ENCODE data around the gene WDR4. TPM values are rescaled to one million over a fixed set of nuclear protein-coding genes. Genes with fewer than 3 reads are reported as not detected.

Gene WDR4
- total and polyA plus RNA-seq, 9 of the 15 experiments (the other 6 are each of a cell fraction or from before 2014, with no cell fraction given), result 5.4 to 95.4 (median 32.1) TPM

GRCh38 chr21:42923553-42924432 lies 44.5 kb upstream of the WDR4 start (continued):
- TF ChIP-seq ZFP91 (CRISPR knock-in tag; IDR thresholded peaks at IDR 0.05), result no peak
- no peak for TF ChIP-seq FOXO4 (CRISPR knock-in tag; IDR thresholded peaks at IDR 0.05)
- TF ChIP-seq E2F5 (CRISPR knock-in tag; IDR thresholded peaks at IDR 0.05), result no peak
- peak; percentile 65 for TF ChIP-seq SMAD4 (CRISPR knock-in tag; conservative IDR thresholded peaks at IDR 0.05)
- peak; percentile 87 to 93; a peak in 3 of 4 replicates for TF ChIP-seq ETV6 (IDR thresholded peaks at IDR 0.05; ENCODE audit: borderline replicate concordance in 1 of 2, low read depth in 2 of 2, low read length in 1 of 2)
- TF ChIP-seq ETV6 (CRISPR knock-in tag; IDR thresholded peaks at IDR 0.05; ENCODE audit: borderline replicate concordance), result no peak
- peak; percentile 68 for TF ChIP-seq NCOA4 (IDR thresholded peaks at IDR 0.05; ENCODE audit: partially characterized antibody)
- 0 out of 2 replicates have a peak, but pooled peaks have one; percentile 26 for TF ChIP-seq CBFA2T2 (conservative IDR thresholded peaks at IDR 0.05)
- TF ChIP-seq ATF3 (IDR thresholded peaks at IDR 0.05), result no peak; the same call in 1 of the 2 replicates
- no peak for TF ChIP-seq ATF3 (CRISPR knock-in tag; conservative IDR thresholded peaks at IDR 0.05)
- TF ChIP-seq CTCFL (IDR thresholded peaks at IDR 0.05; ENCODE audit: borderline replicate concordance, insufficient read depth, low read depth, low read length, poor library complexity, severe bottlenecking), result no peak
- no peak for TF ChIP-seq MITF (IDR thresholded peaks at IDR 0.05)
- no peak for TF ChIP-seq CEBPG (CRISPR knock-in tag; IDR thresholded peaks at IDR 0.05)
- TF ChIP-seq CEBPG (tag; conservative IDR thresholded peaks at IDR 0.05 in 1 of 2, IDR thresholded peaks at IDR 0.05 in 1 of 2), result no peak
- TF ChIP-seq ZNF77 (CRISPR knock-in tag; IDR thresholded peaks at IDR 0.05), result no peak
- TF ChIP-seq RBM15 (IDR thresholded peaks at IDR 0.05; ENCODE audit: insufficient read depth, low read length), result no peak
- TF ChIP-seq GATAD2B (IDR thresholded peaks at IDR 0.05; ENCODE audit: borderline replicate concordance), result no peak; the same call in 1 of the 2 replicates
- TF ChIP-seq BHLHE40 (IDR thresholded peaks at IDR 0.05; ENCODE audit: low read length), result no peak
